ENCODE results near the gene FOXP1.

FOXP1 gene

GRCh38 chr3:71521940-71522876, 61.3 kb downstream of the FOXP1 start:
- TF ChIP-seq POLR2A (IDR thresholded peaks at IDR 0.05; ENCODE audit: low read depth, low read length) = no peak
- DNase-seq (ENCODE audit: insufficient read length, low spot score) (no peak), FAIRE-seq (no peak)

- no peak for DNase-seq (ENCODE audit: insufficient read length, low spot score)
- FAIRE-seq = no peak
- TF ChIP-seq POLR2A (IDR thresholded peaks at IDR 0.05; ENCODE audit: low read depth, low read length) = no peak
Observed at GRCh38 chr3:71521021-71521352, 62.5 kb downstream of the FOXP1 start.

- TF ChIP-seq POLR2A (IDR thresholded peaks at IDR 0.05; ENCODE audit: low read depth, low read length) = no peak
- DNase-seq (ENCODE audit: insufficient read length, low spot score) = no peak
- no peak for FAIRE-seq
Observed at GRCh38 chr3:71520161-71521020, 63.1 kb downstream of the FOXP1 start.

GRCh38 chr3:71518089-71518488, 65.4 kb downstream of the FOXP1 start:
- DNase-seq (ENCODE audit: insufficient read length, low spot score) = no peak
- no peak for FAIRE-seq
- no peak for TF ChIP-seq POLR2A (IDR thresholded peaks at IDR 0.05; ENCODE audit: low read depth, low read length)

GRCh38 chr3:71517271-71517791, 66.2 kb downstream of the FOXP1 start:
- FAIRE-seq (no peak), DNase-seq (ENCODE audit: insufficient read length, low spot score) (no peak)
- no peak for TF ChIP-seq POLR2A (IDR thresholded peaks at IDR 0.05; ENCODE audit: low read depth, low read length)

- FAIRE-seq (no peak), DNase-seq (ENCODE audit: insufficient read length, low spot score) (no peak)
- no peak for TF ChIP-seq POLR2A (IDR thresholded peaks at IDR 0.05; ENCODE audit: low read depth, low read length)
Observed at GRCh38 chr3:71515636-71516365, 67.7 kb downstream of the FOXP1 start.

GRCh38 chr3:71514621-71515020, 68.9 kb downstream of the FOXP1 start:
- DNase-seq (ENCODE audit: insufficient read length, low spot score) (no peak), FAIRE-seq (no peak)
- no peak for TF ChIP-seq POLR2A (IDR thresholded peaks at IDR 0.05; ENCODE audit: low read depth, low read length)

- FAIRE-seq (no peak), DNase-seq (ENCODE audit: insufficient read length, low spot score) (no peak)
- no peak for TF ChIP-seq POLR2A (IDR thresholded peaks at IDR 0.05; ENCODE audit: low read depth, low read length)
Observed at GRCh38 chr3:71513515-71513914, 70.0 kb downstream of the FOXP1 start.

- no peak for TF ChIP-seq POLR2A (IDR thresholded peaks at IDR 0.05; ENCODE audit: low read depth, low read length)
- FAIRE-seq = no peak
Observed at GRCh38 chr3:71513081-71513480, 70.4 kb downstream of the FOXP1 start.

GRCh38 chr3:71512544-71512943, 71.0 kb downstream of the FOXP1 start:
- DNase-seq (ENCODE audit: insufficient read length, low spot score) (no peak), FAIRE-seq (no peak)
- TF ChIP-seq POLR2A (IDR thresholded peaks at IDR 0.05; ENCODE audit: low read depth, low read length) = no peak

More at GRCh38 chr3:71513081-71513480, 70.4 kb downstream of the FOXP1 start:
- no peak for DNase-seq (ENCODE audit: insufficient read length, low spot score)

GRCh38 chr3:71512000-71512399, 71.5 kb downstream of the FOXP1 start:
- DNase-seq (ENCODE audit: insufficient read length, low spot score) (no peak), FAIRE-seq (no peak)
- TF ChIP-seq POLR2A (IDR thresholded peaks at IDR 0.05; ENCODE audit: low read depth, low read length) = no peak

- FAIRE-seq (no peak), DNase-seq (ENCODE audit: insufficient read length, low spot score) (no peak)
- TF ChIP-seq POLR2A (IDR thresholded peaks at IDR 0.05; ENCODE audit: low read depth, low read length) = no peak
Observed at GRCh38 chr3:71511446-71511845, 72.1 kb downstream of the FOXP1 start.

- no peak for TF ChIP-seq POLR2A (IDR thresholded peaks at IDR 0.05; ENCODE audit: low read depth, low read length)
- DNase-seq (ENCODE audit: insufficient read length, low spot score) (peak; percentile 69), FAIRE-seq (peak; percentile 43)
Observed at GRCh38 chr3:71511037-71511436, 72.5 kb downstream of the FOXP1 start.

GRCh38 chr3:71510510-71510909, 73.0 kb downstream of the FOXP1 start:
- no peak for TF ChIP-seq POLR2A (IDR thresholded peaks at IDR 0.05; ENCODE audit: low read depth, low read length)
- FAIRE-seq (no peak), DNase-seq (ENCODE audit: insufficient read length, low spot score) (no peak)
